IMR-90 (cell line): ENCODE measurements around the gene GGTLC1.

ENCODE experiments used
- BHLHE40 ChIP-seq: fragments of 150-350 bp; IDR thresholded peaks from 2 replicates; pipeline ENCODE4 v1.6.1; 2016; ENCODE audit warnings: mild to moderate bottlenecking, low read depth, low read length
- CEBPB ChIP-seq: IDR thresholded peaks from 2 replicates; pipeline ENCODE4 v1.6.1; 2012; ENCODE audit warnings: low read depth, low read length, improper control_type of control experiment
- CHD1 ChIP-seq: IDR thresholded peaks from 2 replicates; pipeline ENCODE4 v1.6.1; 2012; ENCODE audit warnings: low read depth, low read length, improper control_type of control experiment
- FOS ChIP-seq: fragments of 150-350 bp; IDR thresholded peaks from 2 replicates; pipeline ENCODE4 v1.6.1; 2016; ENCODE audit warnings: low read depth, low read length
- MAZ ChIP-seq: IDR thresholded peaks from 2 replicates; pipeline ENCODE4 v1.6.1; 2012; ENCODE audit warnings: low read depth, mild to moderate bottlenecking, low read length, improper control_type of control experiment, moderate library complexity, borderline replicate concordance
- NFE2L2 ChIP-seq: fragments of 150-350 bp; IDR thresholded peaks from 2 replicates; pipeline ENCODE4 v1.6.1; 2016; ENCODE audit warnings: low read depth, mild to moderate bottlenecking, low read length
- POLR2A ChIP-seq: IDR thresholded peaks from 2 replicates; pipeline ENCODE4 v1.6.1; 2012; ENCODE audit warnings: mild to moderate bottlenecking, low read depth, low read length
- RAD21 ChIP-seq: IDR thresholded peaks from 2 replicates; pipeline ENCODE4 v1.6.1; 2012; ENCODE audit warnings: low read length, improper control_type of control experiment
- RCOR1 ChIP-seq: IDR thresholded peaks from 2 replicates; pipeline ENCODE4 v1.6.1; 2012; ENCODE audit warnings: mild to moderate bottlenecking, low read length, improper control_type of control experiment; ENCODE audit not compliant: insufficient replicate concordance
- RFX5 ChIP-seq: IDR thresholded peaks from 2 replicates; pipeline ENCODE4 v1.8.0; 2012; ENCODE audit warnings: low read depth, mild to moderate bottlenecking, low read length, moderate library complexity
- TF ChIP-seq, protein P1 (sequence below): fragments of 150-350 bp; IDR thresholded peaks from 2 replicates; pipeline ENCODE4 v1.6.1; 2016; ENCODE audit warnings: low read depth, mild to moderate bottlenecking, low read length, moderate library complexity, borderline replicate concordance
- TF ChIP-seq, protein P2 (sequence below): conservative IDR thresholded peaks from 2 replicates; pipeline ENCODE4 v1.5.1; 2012; ENCODE audit warnings: mild to moderate bottlenecking, low read depth, low read length, improper control_type of control experiment
- TF ChIP-seq, protein P3 (sequence below): fragments of 150-350 bp; IDR thresholded peaks from 2 replicates; pipeline ENCODE4 v1.6.1; 2017; ENCODE audit warnings: mild to moderate bottlenecking, antibody characterized with exemption, low read length, low read depth

DNA sequence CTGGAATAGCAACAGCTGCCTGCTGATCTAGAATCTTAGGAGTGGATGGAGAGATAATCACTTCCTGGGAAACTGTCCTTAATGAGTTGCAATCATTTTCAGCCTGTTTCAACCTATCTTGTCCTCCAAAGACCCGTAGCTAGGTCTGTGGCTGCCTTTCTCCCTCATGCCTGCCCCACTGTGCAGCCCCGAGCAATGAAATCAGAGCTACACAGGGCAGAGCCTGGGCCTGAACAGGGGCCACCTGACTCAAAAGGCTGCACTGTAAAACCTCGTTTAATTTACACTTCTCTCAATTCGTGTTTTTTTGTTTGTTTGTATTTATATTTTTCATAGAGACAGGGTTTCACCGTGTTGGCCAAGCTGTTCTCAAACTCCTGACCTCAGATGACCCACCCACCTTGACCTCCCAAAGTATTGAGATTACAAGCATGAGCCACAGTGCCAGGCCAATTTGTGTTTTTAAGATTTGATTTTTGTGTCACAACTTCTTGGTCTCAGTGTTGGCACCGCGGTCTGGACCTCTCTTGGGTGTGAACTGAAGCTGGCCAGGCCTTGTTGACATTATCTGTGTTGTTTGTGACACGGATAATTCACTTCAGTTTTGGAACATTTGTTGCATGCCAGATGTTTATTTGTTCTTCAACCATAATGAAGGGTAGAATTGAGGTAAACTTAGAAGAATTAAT, 21.5 kb downstream of the GGTLC1 start:
- TF ChIP-seq, protein P1, sequence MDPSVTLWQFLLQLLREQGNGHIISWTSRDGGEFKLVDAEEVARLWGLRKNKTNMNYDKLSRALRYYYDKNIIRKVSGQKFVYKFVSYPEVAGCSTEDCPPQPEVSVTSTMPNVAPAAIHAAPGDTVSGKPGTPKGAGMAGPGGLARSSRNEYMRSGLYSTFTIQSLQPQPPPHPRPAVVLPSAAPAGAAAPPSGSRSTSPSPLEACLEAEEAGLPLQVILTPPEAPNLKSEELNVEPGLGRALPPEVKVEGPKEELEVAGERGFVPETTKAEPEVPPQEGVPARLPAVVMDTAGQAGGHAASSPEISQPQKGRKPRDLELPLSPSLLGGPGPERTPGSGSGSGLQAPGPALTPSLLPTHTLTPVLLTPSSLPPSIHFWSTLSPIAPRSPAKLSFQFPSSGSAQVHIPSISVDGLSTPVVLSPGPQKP = no peak
- TF ChIP-seq BHLHE40 (no peak), RAD21 (no peak), POLR2A (no peak), CEBPB (no peak), RCOR1 (no peak), CHD1 (no peak), MAZ (no peak), RFX5 (no peak), FOS (no peak), NFE2L2 (no peak)
- TF ChIP-seq, protein P2, sequence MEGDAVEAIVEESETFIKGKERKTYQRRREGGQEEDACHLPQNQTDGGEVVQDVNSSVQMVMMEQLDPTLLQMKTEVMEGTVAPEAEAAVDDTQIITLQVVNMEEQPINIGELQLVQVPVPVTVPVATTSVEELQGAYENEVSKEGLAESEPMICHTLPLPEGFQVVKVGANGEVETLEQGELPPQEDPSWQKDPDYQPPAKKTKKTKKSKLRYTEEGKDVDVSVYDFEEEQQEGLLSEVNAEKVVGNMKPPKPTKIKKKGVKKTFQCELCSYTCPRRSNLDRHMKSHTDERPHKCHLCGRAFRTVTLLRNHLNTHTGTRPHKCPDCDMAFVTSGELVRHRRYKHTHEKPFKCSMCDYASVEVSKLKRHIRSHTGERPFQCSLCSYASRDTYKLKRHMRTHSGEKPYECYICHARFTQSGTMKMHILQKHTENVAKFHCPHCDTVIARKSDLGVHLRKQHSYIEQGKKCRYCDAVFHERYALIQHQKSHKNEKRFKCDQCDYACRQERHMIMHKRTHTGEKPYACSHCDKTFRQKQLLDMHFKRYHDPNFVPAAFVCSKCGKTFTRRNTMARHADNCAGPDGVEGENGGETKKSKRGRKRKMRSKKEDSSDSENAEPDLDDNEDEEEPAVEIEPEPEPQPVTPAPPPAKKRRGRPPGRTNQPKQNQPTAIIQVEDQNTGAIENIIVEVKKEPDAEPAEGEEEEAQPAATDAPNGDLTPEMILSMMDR = no peak
- TF ChIP-seq, protein P3, sequence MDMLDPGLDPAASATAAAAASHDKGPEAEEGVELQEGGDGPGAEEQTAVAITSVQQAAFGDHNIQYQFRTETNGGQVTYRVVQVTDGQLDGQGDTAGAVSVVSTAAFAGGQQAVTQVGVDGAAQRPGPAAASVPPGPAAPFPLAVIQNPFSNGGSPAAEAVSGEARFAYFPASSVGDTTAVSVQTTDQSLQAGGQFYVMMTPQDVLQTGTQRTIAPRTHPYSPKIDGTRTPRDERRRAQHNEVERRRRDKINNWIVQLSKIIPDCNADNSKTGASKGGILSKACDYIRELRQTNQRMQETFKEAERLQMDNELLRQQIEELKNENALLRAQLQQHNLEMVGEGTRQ = no peak
